Thyroid gland (tissue), 4 donors: ENCODE results near the gene PRRG4. TPM values are rescaled to one million over a fixed set of nuclear protein-coding genes. Genes with fewer than 3 reads are reported as not detected.

Experiments used
- DNase-seq, 2 donors: peaks; one replicate each; pipeline ENCODE4 v3.0.0-alpha.2; 2019
- H3K27ac ChIP-seq, 3 donors: fragments of 200-600 bp; sonication (generic); 1 replicate in 2 of 3; 2 replicates in 1 of 3; pipeline ENCODE4 v1.5.1; 2016 to 2019; ENCODE audit warnings: mild to moderate bottlenecking in 1 of 3, moderate library complexity in 1 of 3
- H3K27me3 ChIP-seq: fragments of 200-600 bp; sonication (generic); one replicate; pipeline ENCODE4 v1.5.1; 2019
- H3K36me3 ChIP-seq, 2 donors: fragments of 200-600 bp; sonication (generic); one replicate each; pipeline ENCODE4 v1.5.1; 2016 to 2019
- H3K4me1 ChIP-seq, 2 donors: fragments of 200-600 bp; sonication (generic); one replicate each; pipeline ENCODE4 v1.5.1; 2017 to 2019
- H3K4me3 ChIP-seq, 3 donors: fragments of 200-600 bp; sonication (generic); replicated peaks in 1 of 3; 1 replicate in 2 of 3; 2 replicates in 1 of 3; pipeline ENCODE4 v1.5.1; 2016; ENCODE audit warnings: mild to moderate bottlenecking in 1 of 3
- H3K9me3 ChIP-seq: fragments of 200-600 bp; sonication (generic); one replicate; pipeline ENCODE4 v1.5.1; 2017
- POLR2A ChIP-seq, 2 donors: fragments of 450-650 bp; IDR thresholded peaks; one replicate each; pipeline ENCODE4 v1.6.1; 2017; ENCODE audit warnings: antibody characterized with exemption in 2 of 2, mild to moderate bottlenecking in 2 of 2, moderate library complexity in 1 of 2
- WGBS, 2 donors: methylation state at CpG; one replicate each; pipeline ENCODE4 v1.1.5; 2017; 5-methylcytosine and 5-hydroxymethylcytosine counted together
- intact Hi-C: fragments of 100-400 bp; cut with DNase I; formaldehyde crosslinking; loops from one replicate; pipeline ENCODE4 v1.15.1; 2023
- total RNA-seq, 4 donors: library from RNA; depleted of rRNA; stranded (reverse); fragments of >200 nt; gene quantifications; one replicate each; pipeline ENCODE4 v1.2.3, GENCODE V29; 2016
- TF ChIP-seq, protein P1 (sequence below), 6 experiments: fragments of 200-600 bp in 3 of 6; fragments of 450-650 bp in 3 of 6; sonication (generic) in 3 of 6; IDR thresholded peaks; one replicate each; pipeline ENCODE4 v1.5.1; 2016 to 2019; ENCODE audit warnings: antibody characterized with exemption in 6 of 6, mild to moderate bottlenecking in 2 of 6, inconsistent platforms in 1 of 6, moderate library complexity in 1 of 6

The PRRG4 gene
- total RNA-seq, 4 donors from 2014 or later: 13.4 to 20.8 (median 17.7) TPM

DNA sequence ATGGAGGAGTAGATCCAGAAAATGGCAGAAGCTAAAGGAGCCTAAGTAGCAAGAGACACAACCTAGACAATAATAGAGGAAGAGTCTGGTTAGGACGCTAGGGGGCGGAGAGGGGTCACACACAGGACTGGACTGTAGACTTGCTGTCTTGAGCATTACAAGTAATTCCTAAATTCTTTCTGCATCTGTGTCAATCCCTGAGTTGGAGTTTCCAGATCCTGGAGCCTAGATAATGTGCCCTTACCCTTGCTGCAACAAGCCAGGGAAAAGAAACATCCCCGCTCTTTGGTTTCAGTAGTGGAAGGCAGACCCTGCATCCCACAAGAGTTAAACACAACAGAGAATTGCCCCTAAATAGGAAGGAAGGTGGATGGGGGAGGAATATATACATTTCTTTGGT lies 20.4 kb upstream of the PRRG4 start:
- H3K27ac ChIP-seq: no peak overlapping the region
- peak; percentile 64 to 76 for DNase-seq
- no peak for TF ChIP-seq POLR2A (IDR thresholded peaks at IDR 0.05)
- TF ChIP-seq, protein P1, sequence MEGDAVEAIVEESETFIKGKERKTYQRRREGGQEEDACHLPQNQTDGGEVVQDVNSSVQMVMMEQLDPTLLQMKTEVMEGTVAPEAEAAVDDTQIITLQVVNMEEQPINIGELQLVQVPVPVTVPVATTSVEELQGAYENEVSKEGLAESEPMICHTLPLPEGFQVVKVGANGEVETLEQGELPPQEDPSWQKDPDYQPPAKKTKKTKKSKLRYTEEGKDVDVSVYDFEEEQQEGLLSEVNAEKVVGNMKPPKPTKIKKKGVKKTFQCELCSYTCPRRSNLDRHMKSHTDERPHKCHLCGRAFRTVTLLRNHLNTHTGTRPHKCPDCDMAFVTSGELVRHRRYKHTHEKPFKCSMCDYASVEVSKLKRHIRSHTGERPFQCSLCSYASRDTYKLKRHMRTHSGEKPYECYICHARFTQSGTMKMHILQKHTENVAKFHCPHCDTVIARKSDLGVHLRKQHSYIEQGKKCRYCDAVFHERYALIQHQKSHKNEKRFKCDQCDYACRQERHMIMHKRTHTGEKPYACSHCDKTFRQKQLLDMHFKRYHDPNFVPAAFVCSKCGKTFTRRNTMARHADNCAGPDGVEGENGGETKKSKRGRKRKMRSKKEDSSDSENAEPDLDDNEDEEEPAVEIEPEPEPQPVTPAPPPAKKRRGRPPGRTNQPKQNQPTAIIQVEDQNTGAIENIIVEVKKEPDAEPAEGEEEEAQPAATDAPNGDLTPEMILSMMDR (IDR thresholded peaks at IDR 0.05): peak in 5 of 6 experiments; percentile 22 to 66 (median 60)
- intact Hi-C loops: loop anchor here (10.0 kb wide), 1 partner anchor 255 kb away; no protein-coding TSS in a partner anchor
- H3K9me3 ChIP-seq: no peaks in the 10 kb centered on the region
- no peaks in the 10 kb centered on the region for H3K27me3 ChIP-seq
- 22 to 28% methylated on average over 3 of the region's 3 CpGs for WGBS, 2 donors
- H3K4me3 ChIP-seq: no peak overlapping the region
- peaks cover 0 to 4% of the 10 kb centered on the region in 2 donors for H3K4me1 ChIP-seq
- H3K36me3 ChIP-seq: no peaks in the 10 kb centered on the region

DNA sequence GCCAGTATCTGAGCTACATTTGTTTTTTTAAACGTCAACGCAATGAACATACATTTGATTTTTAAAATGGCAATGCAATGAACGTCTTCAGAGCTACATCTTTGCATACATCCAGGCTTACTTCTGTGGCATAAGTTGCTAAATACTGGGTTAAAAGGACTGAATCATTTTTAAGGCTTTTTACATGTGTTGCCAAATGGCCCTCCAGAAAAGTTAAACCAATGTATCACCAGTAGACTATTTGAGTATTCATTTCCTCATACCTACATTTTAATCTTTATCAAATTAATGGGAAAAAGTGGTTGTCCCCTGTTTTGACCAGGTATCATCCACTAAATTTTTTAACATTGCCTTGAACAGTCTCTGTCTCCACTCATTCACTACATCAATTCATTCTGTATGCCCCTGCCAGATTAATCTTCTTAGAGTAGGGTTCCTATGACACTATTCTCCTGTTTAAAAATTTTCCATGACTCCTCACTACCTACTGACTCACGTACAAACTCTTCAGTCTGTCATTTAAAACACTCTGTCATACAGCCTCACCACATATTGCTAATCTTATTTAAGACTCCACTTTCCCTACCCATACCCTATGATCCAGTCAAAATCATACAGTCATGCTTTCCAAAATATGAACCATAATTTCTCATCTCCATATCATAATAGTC lies 12.4 kb upstream of the PRRG4 start:
- H3K9me3 ChIP-seq: no peaks in the 10 kb centered on the region
- WGBS, 2 donors: 79 to 90% methylated on average over 4 of the region's 4 CpGs
- H3K36me3 ChIP-seq: no peaks in the 10 kb centered on the region
- TF ChIP-seq, protein P1 (IDR thresholded peaks at IDR 0.05): no peak
- no peaks in the 10 kb centered on the region for H3K27me3 ChIP-seq
- H3K27ac ChIP-seq: no peak overlapping the region
- no peaks in the 10 kb centered on the region for H3K4me1 ChIP-seq
- intact Hi-C loops: no loop called here
- DNase-seq: no peak
- no peak overlapping the region for H3K4me3 ChIP-seq

DNA sequence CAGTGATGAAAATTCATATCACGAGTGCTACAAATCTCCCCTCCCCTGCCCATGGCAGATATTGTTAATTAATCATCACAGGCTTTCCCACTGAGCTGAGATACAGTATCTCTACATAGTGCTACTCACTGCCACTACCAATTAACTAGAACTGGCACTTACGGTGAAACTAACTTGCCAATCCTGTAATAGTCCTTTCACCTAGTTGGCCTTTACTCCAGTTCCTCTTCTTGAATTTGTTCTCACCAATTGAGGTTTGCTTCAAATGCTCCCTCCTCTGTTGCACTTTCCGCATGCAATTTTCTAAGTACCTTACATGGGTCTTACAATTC lies 11.9 kb upstream of the PRRG4 start:
- intact Hi-C loops: no loop called here

DNA sequence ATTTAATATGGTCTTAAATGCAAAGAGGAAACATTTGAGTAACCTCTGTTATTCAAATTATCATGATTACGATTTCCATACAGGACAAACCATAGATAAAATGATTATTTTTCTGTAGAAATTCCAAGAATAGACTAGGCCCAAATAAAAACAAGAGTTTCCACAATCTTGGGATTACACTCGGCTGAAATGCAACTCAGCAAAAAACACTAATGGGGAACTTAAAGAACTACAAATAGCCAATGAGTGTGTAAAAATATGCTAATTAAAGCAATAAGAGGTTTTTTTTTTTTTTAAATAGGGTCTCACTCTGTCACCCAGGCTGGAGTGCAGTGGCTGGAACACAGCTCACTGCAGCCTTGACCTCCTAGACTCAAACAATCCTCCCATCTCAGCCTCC lies 10.5 kb upstream of the PRRG4 start:
- WGBS, 2 donors: 73 to 85% methylated on average over 2 of the region's 2 CpGs
- DNase-seq: no peak
- H3K27me3 ChIP-seq: no peaks in the 10 kb centered on the region
- no peaks in the 10 kb centered on the region for H3K9me3 ChIP-seq
- H3K36me3 ChIP-seq: no peaks in the 10 kb centered on the region
- H3K4me1 ChIP-seq: no peaks in the 10 kb centered on the region
- H3K4me3 ChIP-seq: no peak overlapping the region
- intact Hi-C loops: no loop called here
- H3K27ac ChIP-seq: no peak overlapping the region
- no peak for TF ChIP-seq POLR2A (IDR thresholded peaks at IDR 0.05)

More for the DNA sequence above, 11.9 kb upstream of the PRRG4 start:
- Histone ChIP-seq H3K4me1 (no peaks in the 10 kb centered on the region), H3K27me3 (no peaks in the 10 kb centered on the region), H3K9me3 (no peaks in the 10 kb centered on the region), H3K27ac (no peak overlapping the region), H3K36me3 (no peaks in the 10 kb centered on the region), H3K4me3 (no peak overlapping the region)
- DNase-seq: no peak
- WGBS, 2 donors: 77 to 86% methylated on average over 3 of the region's 3 CpGs
- TF ChIP-seq POLR2A (IDR thresholded peaks at IDR 0.05): no peak

DNA sequence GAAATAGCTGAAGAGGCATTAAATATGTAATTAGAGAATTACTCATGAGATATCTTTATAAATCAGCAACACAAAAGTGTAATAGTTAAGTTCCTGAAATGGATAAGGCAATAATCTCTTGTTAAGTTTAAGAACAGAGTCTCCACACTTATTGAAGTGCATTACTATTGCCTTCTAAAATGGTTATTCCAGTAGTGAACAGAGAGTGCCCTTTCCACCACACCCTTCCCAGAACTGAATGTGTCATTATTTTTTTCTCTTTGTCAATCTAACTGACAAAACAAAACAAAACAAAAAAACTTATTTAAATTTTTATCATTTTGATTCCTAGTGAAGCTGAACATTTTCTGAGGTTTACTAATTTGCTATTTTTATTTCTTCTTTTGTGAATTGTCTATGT lies 9.2 kb upstream of the PRRG4 start:
- H3K4me1 ChIP-seq: no peaks in the 10 kb centered on the region
- TF ChIP-seq, protein P1 (IDR thresholded peaks at IDR 0.05): no peak
- no peak for TF ChIP-seq POLR2A (IDR thresholded peaks at IDR 0.05)
- intact Hi-C loops: no loop called here
- H3K36me3 ChIP-seq: no peaks in the 10 kb centered on the region
- no peak overlapping the region for H3K4me3 ChIP-seq
- DNase-seq: no peak
- H3K27ac ChIP-seq: no peak overlapping the region
- no peaks in the 10 kb centered on the region for H3K27me3 ChIP-seq
- no peaks in the 10 kb centered on the region for H3K9me3 ChIP-seq

DNA sequence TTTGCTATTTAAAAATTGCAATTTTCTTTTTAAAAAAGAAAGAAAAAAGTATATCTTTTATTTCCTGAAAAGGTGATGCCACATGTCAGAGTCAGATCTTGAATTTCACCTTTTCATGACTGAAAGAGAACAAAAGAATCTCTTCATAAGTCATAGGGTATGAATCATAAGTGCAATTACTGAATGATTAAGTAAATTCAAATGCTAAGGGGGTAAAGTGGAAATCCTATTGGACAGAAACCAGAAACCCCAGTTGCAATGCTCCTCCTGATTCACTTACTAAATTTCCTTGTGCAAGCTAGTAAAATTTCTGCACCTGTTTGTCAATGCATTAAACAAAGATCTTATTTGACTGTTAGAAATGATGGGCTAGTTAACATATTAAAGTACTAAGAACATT lies 8.2 kb upstream of the PRRG4 start:
- intact Hi-C loops: no loop called here
- H3K9me3 ChIP-seq: no peaks in the 10 kb centered on the region
- H3K27me3 ChIP-seq: no peaks in the 10 kb centered on the region
- no peak for DNase-seq
- no peak overlapping the region for H3K4me3 ChIP-seq
- no peak overlapping the region for H3K27ac ChIP-seq
- H3K4me1 ChIP-seq: no peaks in the 10 kb centered on the region
- H3K36me3 ChIP-seq: no peaks in the 10 kb centered on the region
- TF ChIP-seq, protein P1 (IDR thresholded peaks at IDR 0.05): no peak
- TF ChIP-seq POLR2A (IDR thresholded peaks at IDR 0.05): no peak
